Neural progenitor cell (in vitro differentiated cells): ENCODE results near the gene AJAP1. TPM values are rescaled to one million over a fixed set of nuclear protein-coding genes. Genes with fewer than 3 reads are reported as not detected.

Experiments
- DNase-seq: peaks from one replicate; pipeline ENCODE4 v3.0.0-alpha.2; 2016; ENCODE audit warnings: low spot score
- H2AFZ ChIP-seq: fragments of 200-600 bp; sonication (generic); replicated peaks from 2 replicates; pipeline ENCODE4 v1.6.1; 2016; ENCODE audit warnings: antibody characterized with exemption
- H3F3A ChIP-seq: fragments of 200-600 bp; sonication (generic); 2 replicates; pipeline ENCODE4 v1.6.1; 2016; ENCODE audit warnings: antibody characterized with exemption, low read depth
- H3K27ac ChIP-seq: fragments of 200-600 bp; sonication (generic); 2 replicates; pipeline ENCODE4 v1.5.1; 2016; ENCODE audit warnings: mild to moderate bottlenecking
- H3K27me3 ChIP-seq: fragments of 200-600 bp; sonication (generic); 2 replicates; pipeline ENCODE4 v1.6.1; 2016; ENCODE audit warnings: mild to moderate bottlenecking, moderate library complexity
- H3K36me3 ChIP-seq: fragments of 200-600 bp; sonication (generic); 2 replicates; pipeline ENCODE4 v1.5.1; 2016
- H3K4me1 ChIP-seq: fragments of 200-600 bp; sonication (generic); 2 replicates; pipeline ENCODE4 v1.6.1; 2016; ENCODE audit warnings: mixed run types
- H3K4me2 ChIP-seq: fragments of 200-600 bp; sonication (generic); 2 replicates; pipeline ENCODE4 v1.6.1; 2016
- H3K4me3 ChIP-seq: fragments of 200-600 bp; sonication (generic); 2 replicates; pipeline ENCODE4 v1.5.1; 2016
- H3K79me2 ChIP-seq: fragments of 200-600 bp; sonication (generic); 2 replicates; pipeline ENCODE4 v1.6.1; 2016; ENCODE audit warnings: low read depth
- H3K9ac ChIP-seq: fragments of 200-600 bp; sonication (generic); 2 replicates; pipeline ENCODE4 v1.6.1; 2016
- H3K9me3 ChIP-seq: fragments of 200-600 bp; sonication (generic); 2 replicates; pipeline ENCODE4 v1.5.1; 2016; ENCODE audit warnings: low read depth
- H4K20me1 ChIP-seq: fragments of 200-600 bp; sonication (generic); 2 replicates; pipeline ENCODE4 v1.6.1; 2016; ENCODE audit warnings: low read depth
- H3K27ac Mint-ChIP-seq: 3 replicates; pipeline ENCODE4 v1.8.0; 2021; ENCODE audit warnings: mixed read lengths
- H3K27me3 Mint-ChIP-seq: 2 replicates; pipeline ENCODE4 v1.8.0; 2022; ENCODE audit warnings: low read depth, mild to moderate bottlenecking, inconsistent platforms, moderate library complexity, mixed read lengths; ENCODE audit not compliant: insufficient read depth
- H3K36me3 Mint-ChIP-seq: 3 replicates; pipeline ENCODE4 v1.8.0; 2021; ENCODE audit warnings: mixed read lengths
- H3K4me1 Mint-ChIP-seq: 3 replicates; pipeline ENCODE4 v1.8.0; 2021; ENCODE audit warnings: mixed read lengths
- H3K4me3 Mint-ChIP-seq: 3 replicates; pipeline ENCODE4 v1.8.0; 2021; ENCODE audit warnings: mild to moderate bottlenecking, moderate library complexity, mixed read lengths
- H3K9me3 Mint-ChIP-seq: 3 replicates; pipeline ENCODE4 v1.8.0; 2020; ENCODE audit warnings: mixed read lengths
- CTCF ChIP-seq: fragments of 200-600 bp; sonication (generic); IDR thresholded peaks from 2 replicates; pipeline ENCODE4 v1.5.1; 2017; ENCODE audit warnings: antibody characterized with exemption, mild to moderate bottlenecking
- EZH2 ChIP-seq: fragments of 200-600 bp; sonication (generic); IDR thresholded peaks from 2 replicates; pipeline ENCODE4 v1.6.1; 2017; ENCODE audit warnings: antibody characterized with exemption, mild to moderate bottlenecking, moderate library complexity
- EZH2phosphoT487 ChIP-seq: fragments of 200-600 bp; sonication (generic); IDR thresholded peaks from 2 replicates; pipeline ENCODE4 v1.6.1; 2017; ENCODE audit warnings: antibody characterized with exemption
- total RNA-seq: library from RNA; depleted of rRNA; stranded (reverse); fragments of >200 nt; gene quantifications from 2 replicates; pipeline ENCODE4 v1.2.3, GENCODE V29; 2015; ENCODE audit warnings: low replicate concordance

The AJAP1 gene
- total RNA-seq, result 0.19 and 0.21 TPM in 2 replicates

- TF ChIP-seq CTCF (no peak), EZH2phosphoT487 (peak; percentile 91), EZH2 (peak; percentile 97)
- H3K4me1 ChIP-seq, result peaks cover 26% of the 10 kb centered on the region
- H2AFZ ChIP-seq, result peak within 1 kb of the TSS; percentile 92
- H3K4me3 ChIP-seq, result peak within 1 kb of the TSS; percentile 57
- no peaks in the 10 kb centered on the region for H3K9me3 Mint-ChIP-seq
- H3K27me3 ChIP-seq, result peaks cover 100% of the 10 kb centered on the region
- no peak within 1 kb of the TSS for H3K27ac ChIP-seq
- H3F3A ChIP-seq, result peaks cover 26% of the 10 kb centered on the region
- peaks cover 21% of the 10 kb centered on the region for H3K27me3 Mint-ChIP-seq
- peak; percentile 80 for DNase-seq
- no peaks in the 10 kb centered on the region for H3K36me3 ChIP-seq
- H3K4me3 Mint-ChIP-seq, result peak within 1 kb of the TSS; percentile 83
- peaks cover 32% of the 10 kb centered on the region for H4K20me1 ChIP-seq
- no peaks in the 10 kb centered on the region for H3K36me3 Mint-ChIP-seq
- no peaks in the 10 kb centered on the region for H3K79me2 ChIP-seq
- H3K9ac ChIP-seq, result no peak within 1 kb of the TSS
- peak within 1 kb of the TSS; percentile 95 for H3K4me2 ChIP-seq
- no peaks in the 10 kb centered on the region for H3K9me3 ChIP-seq
- no peak within 1 kb of the TSS for H3K27ac Mint-ChIP-seq
- H3K4me1 Mint-ChIP-seq, result peaks cover 35% of the 10 kb centered on the region
Measured at GRCh38 chr1:4653796-4654725, at the start of gene AJAP1. Gene AJAP1, plus strand, starts transcription at chr1:4654609. Its CDS starts 817 bp downstream, at chr1:4655426.

GRCh38 chr1:4605158-4605557, 49.3 kb upstream of the AJAP1 start:
- TF ChIP-seq CTCF (no peak), EZH2 (no peak), EZH2phosphoT487 (no peak)
- Mint-ChIP-seq H3K36me3 (peaks cover 2% of the 10 kb centered on the region), H3K27ac (no peak overlapping the region), H3K9me3 (peaks cover 18% of the 10 kb centered on the region), H3K4me3 (no peak overlapping the region), H3K27me3 (peaks cover 7% of the 10 kb centered on the region), H3K4me1 (peaks cover 29% of the 10 kb centered on the region)
- Histone ChIP-seq H3K27ac (no peak overlapping the region), H3K27me3 (no peaks in the 10 kb centered on the region), H3K4me3 (no peak overlapping the region), H3K4me2 (peak overlapping the region; percentile 10), H3K4me1 (peaks cover 24% of the 10 kb centered on the region), H3K79me2 (no peaks in the 10 kb centered on the region), H3K9ac (no peak overlapping the region), H2AFZ (no peak overlapping the region), H4K20me1 (no peaks in the 10 kb centered on the region), H3K9me3 (no peaks in the 10 kb centered on the region), H3K36me3 (no peaks in the 10 kb centered on the region), H3F3A (peaks cover 6% of the 10 kb centered on the region)
- DNase-seq, result no peak

GRCh38 chr1:4611563-4612341, 42.7 kb upstream of the AJAP1 start:
- H3K27me3 Mint-ChIP-seq, result peaks cover 11% of the 10 kb centered on the region
- Histone ChIP-seq H3K27me3 (no peaks in the 10 kb centered on the region), H3K4me1 (no peaks in the 10 kb centered on the region), H3K36me3 (no peaks in the 10 kb centered on the region), H3K9me3 (no peaks in the 10 kb centered on the region), H3F3A (no peaks in the 10 kb centered on the region), H3K27ac (no peak overlapping the region), H4K20me1 (no peaks in the 10 kb centered on the region), H3K79me2 (no peaks in the 10 kb centered on the region), H2AFZ (no peak overlapping the region), H3K9ac (no peak overlapping the region), H3K4me3 (no peak overlapping the region), H3K4me2 (no peak overlapping the region)
- peaks cover 2% of the 10 kb centered on the region for H3K36me3 Mint-ChIP-seq
- TF ChIP-seq EZH2phosphoT487 (no peak), EZH2 (no peak), CTCF (no peak)
- H3K4me1 Mint-ChIP-seq, result peaks cover 24% of the 10 kb centered on the region
- no peak overlapping the region for H3K4me3 Mint-ChIP-seq
- H3K9me3 Mint-ChIP-seq, result peaks cover 26% of the 10 kb centered on the region
- H3K27ac Mint-ChIP-seq, result no peak overlapping the region
- DNase-seq, result no peak
